ENCODE results near the gene CEP72.

GRCh38 chr5:625516-625915 is 13.4 kb downstream of the CEP72 start:
- TF ChIP-seq CTCF (IDR thresholded peaks at IDR 0.05; ENCODE audit: low read depth, low read length) (no peak), POLR2A (IDR thresholded peaks at IDR 0.05; ENCODE audit: extremely low read depth, insufficient read length) (no peak), MAX (IDR thresholded peaks at IDR 0.05; ENCODE audit: low read depth, low read length) (no peak), MYC (IDR thresholded peaks at IDR 0.05; ENCODE audit: low read depth, low read length) (no peak)

All from NB4 (cell line).